Tibial nerve (tissue), 4 donors: ENCODE results near the gene STX18. TPM values are rescaled to one million over a fixed set of nuclear protein-coding genes. Genes with fewer than 3 reads are reported as not detected.
A peak's percentile ranks its signal among the peaks of the same experiment; 100 is the strongest.
"Not testable (repeated sequence)": the region's sequence is repeated elsewhere in the genome, so short reads cannot be mapped to it uniquely, and the experiment has no call there.

Experiments
- DNase-seq, 2 donors: peaks; one replicate each; pipeline ENCODE4 v3.0.0-alpha.2; 2019; ENCODE audit warnings: low spot score in 2 of 2
- H3K27ac ChIP-seq, 4 donors: fragments of 200-600 bp; sonication (generic) in 3 of 4; one replicate each; pipeline ENCODE4 v1.5.1; 2017 to 2019; ENCODE audit warnings: mild to moderate bottlenecking in 1 of 4
- H3K27me3 ChIP-seq, 2 donors: fragments of 200-600 bp; sonication (generic) in 1 of 2; one replicate each; pipeline versions ENCODE4 v1.5.1 to v1.6.0; 2017 to 2019
- H3K36me3 ChIP-seq, 3 donors: fragments of 200-600 bp; sonication (generic); one replicate each; pipeline ENCODE4 v1.5.1; 2018 to 2019
- H3K4me1 ChIP-seq, 4 donors: fragments of 200-600 bp; sonication (generic) in 3 of 4; one replicate each; pipeline ENCODE4 v1.5.1; 2017 to 2019
- H3K4me3 ChIP-seq, 4 donors: fragments of 200-600 bp; sonication (generic) in 3 of 4; one replicate each; pipeline ENCODE4 v1.5.1; 2017 to 2019; ENCODE audit warnings: mild to moderate bottlenecking in 1 of 4, moderate library complexity in 1 of 4
- H3K9me3 ChIP-seq, 4 donors: fragments of 200-600 bp; sonication (generic) in 3 of 4; one replicate each; pipeline ENCODE4 v1.5.1; 2017 to 2019
- CTCF ChIP-seq, 5 experiments: fragments of 200-600 bp in 3 of 5; fragments of 450-650 bp in 2 of 5; sonication (generic) in 3 of 5; IDR thresholded peaks; one replicate each; pipeline ENCODE4 v1.5.1; 2016 to 2019; ENCODE audit warnings: antibody characterized with exemption in 5 of 5, mild to moderate bottlenecking in 3 of 5, moderate library complexity in 2 of 5
- EP300 ChIP-seq, 2 donors: sonication (generic); formaldehyde crosslinking; IDR thresholded peaks; one replicate each; pipeline ENCODE4 v1.6.1; 2017; ENCODE audit warnings: antibody characterized with exemption in 2 of 2, mild to moderate bottlenecking in 1 of 2
- POLR2A ChIP-seq, 2 donors: fragments of 450-650 bp; IDR thresholded peaks; one replicate each; pipeline ENCODE4 v1.6.1; 2017; ENCODE audit warnings: antibody characterized with exemption in 2 of 2, mild to moderate bottlenecking in 2 of 2, moderate library complexity in 2 of 2
- WGBS, 2 donors: methylation state at CpG; one replicate each; pipeline ENCODE4 v1.1.5; 2018; 5-methylcytosine and 5-hydroxymethylcytosine counted together
- total RNA-seq, 4 donors: library from RNA; depleted of rRNA; stranded (reverse); fragments of >200 nt; gene quantifications; one replicate each; pipeline ENCODE4 v1.1.0, GENCODE V29; 2016

STX18 gene
- total RNA-seq, 4 donors from 2014 or later: 16.5 to 37.5 (median 21.4) TPM

- no peak for DNase-seq
- TF ChIP-seq EP300 (IDR thresholded peaks at IDR 0.05) (no peak), CTCF (IDR thresholded peaks at IDR 0.05) (no peak), POLR2A (IDR thresholded peaks at IDR 0.05) (no peak)
- H3K27me3 ChIP-seq: no peaks in the 10 kb centered on the region
- no peaks in the 10 kb centered on the region for H3K9me3 ChIP-seq
- H3K4me1 ChIP-seq: no peaks in the 10 kb centered on the region
- H3K27ac ChIP-seq: no peak overlapping the region
- WGBS, 2 donors: 80 to 81% methylated on average over 4 of the region's 4 CpGs
- peaks cover 0 to 38% (median 2%) of the 10 kb centered on the region in 3 donors for H3K36me3 ChIP-seq
- H3K4me3 ChIP-seq: no peak overlapping the region
These were observed 14.1 kb upstream of the STX18 start for GRCh38 chr4:4555916-4556315.

GRCh38 chr4:4554234-4554633, 12.4 kb upstream of the STX18 start:
- peaks cover 0 to 54% (median 2%) of the 10 kb centered on the region in 3 donors for H3K36me3 ChIP-seq
- no peak overlapping the region for H3K4me3 ChIP-seq
- no peaks in the 10 kb centered on the region for H3K27me3 ChIP-seq
- no peaks in the 10 kb centered on the region for H3K4me1 ChIP-seq
- no peaks in the 10 kb centered on the region for H3K9me3 ChIP-seq
- 92 to 93% methylated on average over 2 of the region's 2 CpGs for WGBS, 2 donors
- TF ChIP-seq EP300 (IDR thresholded peaks at IDR 0.05) (no peak), POLR2A (IDR thresholded peaks at IDR 0.05) (no peak), CTCF (IDR thresholded peaks at IDR 0.05) (no peak)
- DNase-seq: no peak
- no peak overlapping the region for H3K27ac ChIP-seq

- 94 to 98% methylated on average over 5 of the region's 5 CpGs for WGBS, 2 donors
- DNase-seq, H3K4me1 ChIP-seq, H3K27ac ChIP-seq, H3K27me3 ChIP-seq, H3K9me3 ChIP-seq, H3K4me3 ChIP-seq: not testable (repeated sequence)
- H3K36me3 ChIP-seq: peaks cover 0 to 74% (median 2%) of the 10 kb centered on the region in 3 donors
These were observed 10.2 kb upstream of the STX18 start for GRCh38 chr4:4552042-4552441.

- not testable (repeated sequence) for H3K9me3 ChIP-seq, H3K27ac ChIP-seq, DNase-seq, H3K27me3 ChIP-seq, H3K4me1 ChIP-seq, H3K4me3 ChIP-seq
- 88 to 95% methylated on average over 4 of the region's 4 CpGs for WGBS, 2 donors
- peaks cover 0 to 80% (median 2%) of the 10 kb centered on the region in 3 donors for H3K36me3 ChIP-seq
These were observed 8.3 kb upstream of the STX18 start for GRCh38 chr4:4550161-4550560.

- WGBS, 2 donors: 100% methylated on average over 1 of the region's 1 CpG
- H3K4me1 ChIP-seq: no peaks in the 10 kb centered on the region
- no peak overlapping the region for H3K27ac ChIP-seq
- H3K4me3 ChIP-seq: no peak overlapping the region
- TF ChIP-seq EP300 (IDR thresholded peaks at IDR 0.05) (no peak), POLR2A (IDR thresholded peaks at IDR 0.05) (no peak), CTCF (IDR thresholded peaks at IDR 0.05) (no peak)
- DNase-seq: no peak
- peaks cover 0 to 79% (median 2%) of the 10 kb centered on the region in 3 donors for H3K36me3 ChIP-seq
- no peaks in the 10 kb centered on the region for H3K27me3 ChIP-seq
- H3K9me3 ChIP-seq: no peaks in the 10 kb centered on the region
These were observed 7.7 kb upstream of the STX18 start for GRCh38 chr4:4549534-4549933.

- H3K4me3 ChIP-seq: peak overlapping the region; percentile 65 to 91 (median 80)
- WGBS, 2 donors: 17 to 19% methylated on average over 12 of the region's 12 CpGs
- no peaks in the 10 kb centered on the region for H3K9me3 ChIP-seq
- TF ChIP-seq EP300 (IDR thresholded peaks at IDR 0.05) (no peak), POLR2A (IDR thresholded peaks at IDR 0.05) (no peak), CTCF (IDR thresholded peaks at IDR 0.05) (no peak)
- H3K4me1 ChIP-seq: peaks cover 0 to 41% (median 29%) of the 10 kb centered on the region in 4 donors
- no peak for DNase-seq
- peak overlapping the region in 2 of 4 donors; percentile 84 to 87 for H3K27ac ChIP-seq
- peaks cover 0 to 25% (median 0%) of the 10 kb centered on the region in 3 donors for H3K36me3 ChIP-seq
- no peaks in the 10 kb centered on the region for H3K27me3 ChIP-seq
These were observed 1.1 kb upstream of the STX18 start for GRCh38 chr4:4542774-4543485.
